Endothelial cell of coronary artery (primary cell): Measurements from ENCODE around the gene TBCEL. TPM values are rescaled to one million over a fixed set of nuclear protein-coding genes. Genes with fewer than 3 reads are reported as not detected.

Experiments
- total RNA-seq: library from RNA; depleted of rRNA; stranded (reverse); fragments of >200 nt; gene quantifications from 2 replicates; pipeline ENCODE4 v1.2.3, GENCODE V29; 2014

TBCEL gene, protein sequence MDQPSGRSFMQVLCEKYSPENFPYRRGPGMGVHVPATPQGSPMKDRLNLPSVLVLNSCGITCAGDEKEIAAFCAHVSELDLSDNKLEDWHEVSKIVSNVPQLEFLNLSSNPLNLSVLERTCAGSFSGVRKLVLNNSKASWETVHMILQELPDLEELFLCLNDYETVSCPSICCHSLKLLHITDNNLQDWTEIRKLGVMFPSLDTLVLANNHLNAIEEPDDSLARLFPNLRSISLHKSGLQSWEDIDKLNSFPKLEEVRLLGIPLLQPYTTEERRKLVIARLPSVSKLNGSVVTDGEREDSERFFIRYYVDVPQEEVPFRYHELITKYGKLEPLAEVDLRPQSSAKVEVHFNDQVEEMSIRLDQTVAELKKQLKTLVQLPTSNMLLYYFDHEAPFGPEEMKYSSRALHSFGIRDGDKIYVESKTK
- 18.9 and 23.2 TPM in 2 replicates for total RNA-seq

DNA sequence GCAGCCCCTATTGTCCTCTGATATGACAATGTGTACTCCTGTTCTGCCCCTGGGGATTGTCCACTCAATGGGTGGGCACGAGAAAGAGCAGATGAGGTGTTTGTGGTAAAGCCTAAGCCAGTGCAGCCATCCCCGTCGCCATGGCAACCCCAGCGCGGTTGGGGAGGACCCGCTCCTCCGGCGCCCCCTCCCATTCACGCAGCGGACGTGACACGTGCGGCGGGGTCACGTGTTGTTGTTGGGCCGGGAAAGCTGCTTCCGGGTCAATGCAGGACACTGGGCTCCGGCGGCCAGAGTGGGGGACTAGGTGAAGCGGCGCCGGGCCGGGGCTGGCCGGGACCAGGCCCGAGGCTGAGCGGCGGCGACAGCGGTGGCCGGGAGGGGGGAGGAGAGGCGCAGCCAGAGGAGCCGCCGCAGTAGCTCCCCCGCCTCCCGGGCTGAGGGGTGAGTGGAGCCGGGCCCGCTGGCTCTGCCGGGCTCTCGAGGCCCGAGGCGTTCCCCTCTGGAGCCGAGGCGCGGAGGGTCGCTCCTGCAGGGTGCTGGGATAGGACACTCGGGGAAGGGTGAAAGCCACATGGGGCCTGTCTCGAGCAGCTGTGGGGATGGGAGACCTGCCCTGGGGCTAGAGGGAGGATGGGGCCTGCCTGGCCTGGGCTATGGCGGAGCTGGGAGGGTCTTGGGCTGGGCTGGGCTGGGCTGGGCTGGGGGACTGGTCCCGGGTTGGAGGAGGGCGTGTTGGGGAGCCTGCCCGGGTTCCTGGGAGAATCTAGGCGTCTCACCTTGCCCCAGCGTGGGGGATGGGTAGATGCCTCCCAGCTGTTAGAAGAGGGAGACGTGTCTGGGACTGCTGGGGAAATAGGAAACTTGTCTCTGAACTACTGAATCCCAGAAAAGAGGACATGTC is at the start of gene TBCEL:
TSS of gene TBCEL (plus strand) at position 255 of the 904 bp plus-strand sequence. CDS start 21,589 bp downstream, outside the sequence.

DNA sequence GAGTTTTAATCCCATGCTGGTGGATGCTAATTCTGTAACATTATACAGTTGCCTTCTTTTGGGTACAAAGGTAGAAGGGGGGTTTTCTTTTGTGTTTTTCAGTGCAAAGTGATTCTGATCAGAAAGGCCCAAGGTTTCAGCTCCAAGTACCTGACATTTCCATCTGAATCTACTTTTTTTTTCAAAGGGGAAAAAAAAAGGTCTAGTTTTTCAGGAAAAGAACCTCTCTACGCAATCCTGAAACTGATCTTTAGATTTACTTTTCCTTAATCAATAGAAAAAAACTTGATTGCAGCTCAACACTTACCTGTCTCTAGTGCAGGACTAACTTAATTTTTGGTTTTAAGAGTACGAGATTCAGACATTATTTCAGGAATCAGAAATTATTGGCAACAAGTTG is 77.0 kb downstream of the TBCEL start, which contains the start of gene TECTA:
TSS of gene TECTA (plus strand) at position 301 of the 400 bp plus-strand sequence. CDS start 1,423 bp downstream, outside the sequence.

Other genes with a start within 250 kb of the TBCEL start
- gene TECTA, start 77.1 kb downstream of the TBCEL start, total RNA-seq = 0.19 and 0.27 TPM in 2 replicates